EL (cell line): ENCODE measurements around the gene CFAP65.
A peak's percentile ranks its signal among the peaks of the same experiment; 100 is the strongest.

ENCODE experiments used
- DNase-seq: peaks from one replicate; pipeline ENCODE4 v3.0.0-alpha.2; 2016

CFAP65 gene

GRCh38 chr2:219003979-219004378 lies 37.3 kb downstream of the CFAP65 start:
- DNase-seq = no peak

- no peak for DNase-seq
These were observed 38.1 kb downstream of the CFAP65 start for GRCh38 chr2:219003267-219003634.

GRCh38 chr2:219002395-219003266 lies 38.7 kb downstream of the CFAP65 start:
- DNase-seq = peak; percentile 26

- DNase-seq = no peak
These were observed 39.5 kb downstream of the CFAP65 start for GRCh38 chr2:219001577-219002394.

GRCh38 chr2:219001100-219001576 lies 40.2 kb downstream of the CFAP65 start:
- no peak for DNase-seq

- no peak for DNase-seq
These were observed 40.8 kb downstream of the CFAP65 start for GRCh38 chr2:219000569-219000960.

GRCh38 chr2:218999881-219000568 lies 41.3 kb downstream of the CFAP65 start:
- no peak for DNase-seq

- no peak for DNase-seq
These were observed 42.1 kb downstream of the CFAP65 start for GRCh38 chr2:218999021-218999880.

- no peak for DNase-seq
These were observed 42.8 kb downstream of the CFAP65 start for GRCh38 chr2:218998414-218999002.

GRCh38 chr2:218997731-218998130 lies 43.6 kb downstream of the CFAP65 start:
- no peak for DNase-seq

GRCh38 chr2:218996937-218997336 lies 44.4 kb downstream of the CFAP65 start:
- no peak for DNase-seq

GRCh38 chr2:218995972-218996711 lies 45.2 kb downstream of the CFAP65 start:
- DNase-seq = peak; percentile 77

- no peak for DNase-seq
These were observed 45.8 kb downstream of the CFAP65 start for GRCh38 chr2:218995561-218995960.

- peak; percentile 41 for DNase-seq
These were observed 47.7 kb downstream of the CFAP65 start, which contains the start of gene CRYBA2 for GRCh38 chr2:218993345-218994315. CRYBA2 (minus strand) TSS chr2:218993422; CDS start chr2:218993176, 246 bp downstream.

- DNase-seq = no peak
These were observed 48.5 kb downstream of the CFAP65 start for GRCh38 chr2:218992703-218993344.

GRCh38 chr2:218992196-218992595 lies 49.1 kb downstream of the CFAP65 start:
- DNase-seq = no peak

GRCh38 chr2:218991674-218992168 lies 49.6 kb downstream of the CFAP65 start:
- DNase-seq = peak; percentile 33

- no peak for DNase-seq
These were observed 50.7 kb downstream of the CFAP65 start for GRCh38 chr2:218990612-218991011.

GRCh38 chr2:218990052-218990451 lies 51.3 kb downstream of the CFAP65 start:
- no peak for DNase-seq
